IMR-90 (cell line): ENCODE data around the gene TTC9C. TPM values are rescaled to one million over a fixed set of nuclear protein-coding genes. Genes with fewer than 3 reads are reported as not detected.

Experiments
- ATAC-seq: fragments of 200-7000 bp; cut with Tn5 transposase; 2 replicates; pipeline ENCODE4 v1.9.1; 2020; ENCODE audit warnings: low read depth, mild to moderate bottlenecking, moderate library complexity
- BruUV-seq: library from RNA; stranded (reverse); fragments of 400-500 nt; replicated peaks from 2 replicates; lab custom pipeline; 2021; lab: Mats Ljungman, UMichigan
- CTCF ChIA-PET: fragments of 300-600 bp; formaldehyde crosslinking; extraction: SDS; loops from one replicate; lab custom pipeline; 2021; ENCODE audit warnings: antibody characterized with exemption; lab: Yijun Ruan, JAX
- POLR2A ChIA-PET: fragments of 300-600 bp; sonication (Branson Sonifier 250); formaldehyde crosslinking; loops from one replicate; lab custom pipeline; 2022; ENCODE audit warnings: antibody characterized with exemption; ENCODE audit not compliant: unreplicated experiment; lab: Charles Lee
- DNase-seq: peaks from one replicate; pipeline ENCODE4 v3.0.0; 2013
- H2AFZ ChIP-seq: replicated peaks from 2 replicates; pipeline ENCODE3; 2013; ENCODE audit warnings: low read length, mild to moderate bottlenecking; ENCODE audit not compliant: poor library complexity
- H2AK5ac ChIP-seq: 2 replicates; pipeline ENCODE4 v1.6.1; 2013; ENCODE audit warnings: low read depth, low read length, inconsistent platforms
- H2AK9ac ChIP-seq: replicated peaks from 2 replicates; pipeline ENCODE3; 2013; ENCODE audit warnings: mild to moderate bottlenecking, low read depth, low read length, moderate library complexity; ENCODE audit not compliant: poor library complexity
- H2BK120ac ChIP-seq: 2 replicates; pipeline ENCODE4 v1.6.1; 2013; ENCODE audit warnings: low read depth, low read length, inconsistent platforms
- H2BK15ac ChIP-seq: 3 replicates; pipeline ENCODE4 v1.6.1; 2013; ENCODE audit warnings: low read depth, low read length, inconsistent platforms
- H2BK20ac ChIP-seq: 2 replicates; pipeline ENCODE4 v1.6.1; 2013; ENCODE audit warnings: low read depth, mild to moderate bottlenecking, inconsistent platforms, low read length, moderate library complexity
- H2BK5ac ChIP-seq: 2 replicates; pipeline ENCODE4 v1.6.1; 2013; ENCODE audit warnings: mild to moderate bottlenecking, low read depth, low read length, inconsistent platforms; ENCODE audit not compliant: poor library complexity, severe bottlenecking
- H3K14ac ChIP-seq: replicated peaks from 2 replicates; pipeline ENCODE4 v1.6.1; 2013; ENCODE audit warnings: low read depth, low read length, inconsistent platforms
- H3K18ac ChIP-seq: 2 replicates; pipeline ENCODE4 v1.6.1; 2013; ENCODE audit warnings: low read depth, low read length, control low read depth
- H3K23ac ChIP-seq: 2 replicates; pipeline ENCODE4 v1.6.1; 2013; ENCODE audit warnings: low read depth, low read length, inconsistent platforms
- H3K27ac ChIP-seq: 2 replicates; pipeline ENCODE4 v1.5.1; 2013; ENCODE audit warnings: mild to moderate bottlenecking, control low read depth, low read length; ENCODE audit not compliant: insufficient read depth
- H3K27me3 ChIP-seq: 2 replicates; pipeline ENCODE4 v1.6.1; 2013; ENCODE audit warnings: low read length; ENCODE audit not compliant: control insufficient read depth, insufficient read depth
- H3K36me3 ChIP-seq: 2 replicates; pipeline ENCODE4 v1.6.1; 2013; ENCODE audit warnings: low read length, mixed read lengths; ENCODE audit not compliant: control insufficient read depth, insufficient read depth
- H3K4ac ChIP-seq: 2 replicates; pipeline ENCODE4 v1.6.1; 2013; ENCODE audit warnings: low read depth, low read length, inconsistent platforms
- H3K4me1 ChIP-seq: 2 replicates; pipeline ENCODE4 v1.6.1; 2013; ENCODE audit warnings: low read length, mixed read lengths; ENCODE audit not compliant: control insufficient read depth, insufficient read depth
- H3K4me2 ChIP-seq: 2 replicates; pipeline ENCODE4 v1.6.1; 2013; ENCODE audit warnings: low read depth, mild to moderate bottlenecking, control low read depth, low read length, moderate library complexity
- H3K4me3 ChIP-seq: 2 replicates; pipeline ENCODE4 v1.5.1; 2013; ENCODE audit warnings: low read depth, mild to moderate bottlenecking, control low read depth, low read length, moderate library complexity; ENCODE audit not compliant: insufficient read depth
- H3K56ac ChIP-seq: 2 replicates; pipeline ENCODE4 v1.6.1; 2013; ENCODE audit warnings: low read length, inconsistent platforms; ENCODE audit not compliant: insufficient read depth; ENCODE audit errors: extremely low read depth
- H3K79me1 ChIP-seq, 2 experiments: 2 replicates each; pipeline ENCODE4 v1.6.1; 2013; ENCODE audit warnings: low read length in 2 of 2, inconsistent platforms in 1 of 2, low read depth in 1 of 2
- H3K9ac ChIP-seq: 2 replicates; pipeline ENCODE4 v1.6.1; 2013; ENCODE audit warnings: low read depth, low read length, control low read depth
- H3K9me1 ChIP-seq: 2 replicates; pipeline ENCODE4 v1.6.1; 2013; ENCODE audit warnings: low read length, inconsistent platforms; ENCODE audit not compliant: insufficient read depth
- H3K9me3 ChIP-seq: 2 replicates; pipeline ENCODE4 v1.6.1; 2013; ENCODE audit warnings: low read length; ENCODE audit not compliant: control insufficient read depth, insufficient read depth
- H4K20me1 ChIP-seq: 2 replicates; pipeline ENCODE4 v1.6.1; 2013; ENCODE audit warnings: low read length, inconsistent platforms; ENCODE audit not compliant: insufficient read depth
- H4K5ac ChIP-seq: 2 replicates; pipeline ENCODE4 v1.6.1; 2013; ENCODE audit warnings: mild to moderate bottlenecking, low read depth, low read length, control low read depth
- H4K8ac ChIP-seq, 2 experiments: 2 replicates each; pipeline ENCODE4 v1.6.1; 2013; ENCODE audit warnings: low read depth in 2 of 2, low read length in 2 of 2, control low read depth in 1 of 2, inconsistent platforms in 1 of 2
- H4K91ac ChIP-seq: 2 replicates; pipeline ENCODE4 v1.6.1; 2013; ENCODE audit warnings: low read depth, low read length, inconsistent platforms; ENCODE audit not compliant: insufficient read depth
- BHLHE40 ChIP-seq: fragments of 150-350 bp; IDR thresholded peaks from 2 replicates; pipeline ENCODE4 v1.6.1; 2016; ENCODE audit warnings: mild to moderate bottlenecking, low read depth, low read length
- CEBPB ChIP-seq: IDR thresholded peaks from 2 replicates; pipeline ENCODE4 v1.6.1; 2012; ENCODE audit warnings: low read depth, low read length, improper control_type of control experiment
- CHD1 ChIP-seq: IDR thresholded peaks from 2 replicates; pipeline ENCODE4 v1.6.1; 2012; ENCODE audit warnings: low read depth, low read length, improper control_type of control experiment
- CTCF ChIP-seq: conservative IDR thresholded peaks from 2 replicates; pipeline ENCODE4 v1.5.1; 2012; ENCODE audit warnings: mild to moderate bottlenecking, low read depth, low read length, improper control_type of control experiment
- ELK1 ChIP-seq: fragments of 150-350 bp; IDR thresholded peaks from 2 replicates; pipeline ENCODE4 v1.6.1; 2016; ENCODE audit warnings: low read depth, mild to moderate bottlenecking, low read length, moderate library complexity, borderline replicate concordance
- FOS ChIP-seq: fragments of 150-350 bp; IDR thresholded peaks from 2 replicates; pipeline ENCODE4 v1.6.1; 2016; ENCODE audit warnings: low read depth, low read length
- MAFK ChIP-seq: IDR thresholded peaks from 2 replicates; pipeline ENCODE4 v1.6.1; 2012; ENCODE audit warnings: low read depth, low read length, improper control_type of control experiment
- MAZ ChIP-seq: IDR thresholded peaks from 2 replicates; pipeline ENCODE4 v1.6.1; 2012; ENCODE audit warnings: low read depth, mild to moderate bottlenecking, low read length, improper control_type of control experiment, moderate library complexity, borderline replicate concordance
- MXI1 ChIP-seq: IDR thresholded peaks from 2 replicates; pipeline ENCODE4 v1.6.1; 2012; ENCODE audit warnings: low read depth, mild to moderate bottlenecking, low read length, moderate library complexity, borderline replicate concordance
- NFE2L2 ChIP-seq: fragments of 150-350 bp; IDR thresholded peaks from 2 replicates; pipeline ENCODE4 v1.6.1; 2016; ENCODE audit warnings: low read depth, mild to moderate bottlenecking, low read length
- RAD21 ChIP-seq: IDR thresholded peaks from 2 replicates; pipeline ENCODE4 v1.6.1; 2012; ENCODE audit warnings: low read length, improper control_type of control experiment
- RCOR1 ChIP-seq: IDR thresholded peaks from 2 replicates; pipeline ENCODE4 v1.6.1; 2012; ENCODE audit warnings: mild to moderate bottlenecking, low read length, improper control_type of control experiment; ENCODE audit not compliant: insufficient replicate concordance
- RFX5 ChIP-seq: IDR thresholded peaks from 2 replicates; pipeline ENCODE4 v1.8.0; 2012; ENCODE audit warnings: low read depth, mild to moderate bottlenecking, low read length, moderate library complexity
- SMC3 ChIP-seq: fragments of 150-350 bp; IDR thresholded peaks from 2 replicates; pipeline ENCODE4 v1.6.1; 2016; ENCODE audit warnings: low read depth, mild to moderate bottlenecking, antibody characterized with exemption, low read length, moderate library complexity
- WGBS, 2 experiments: methylation state at CpG; one replicate each; pipeline versions ENCODE4 v1.1.5 to v1.1.7; 2013; ENCODE audit warnings: missing lambda C conversion rate in 2 of 2; ENCODE audit not compliant: insufficient read length in 1 of 2; ENCODE audit errors: extremely low coverage in 2 of 2; 5-methylcytosine and 5-hydroxymethylcytosine counted together
- dilution Hi-C: fragments of 300-500 bp; cut with HindIII; formaldehyde crosslinking; loops from one replicate; pipeline ENCODE4 v1.14.3; 2018; ENCODE audit warnings: low sequenced_read_pairs; ENCODE audit not compliant: unreplicated experiment
- in situ Hi-C: fragments of 300-500 bp; cut with MboI; formaldehyde crosslinking; loops from 3 replicates; pipeline ENCODE4 v1.14.3; 2019; ENCODE audit warnings: low sequenced_read_pairs, inconsistent platforms, mixed read lengths
- intact Hi-C: fragments of 100-400 bp; cut with micrococcal nuclease; formaldehyde crosslinking; loops from 2 replicates; pipeline ENCODE4 v1.10.0; 2022
- polyA plus RNA-seq, 3 experiments: library from polyadenylated mRNA; depleted of rRNA; stranded (reverse); fragments of >200 nt; gene quantifications; 2 replicates each; pipeline ENCODE4 v1.2.3, GENCODE V29; 2012; ENCODE audit warnings: low replicate concordance in 1 of 3
- total RNA-seq: library from RNA; depleted of rRNA; stranded (reverse); fragments of >200 nt; gene quantifications from 2 replicates; pipeline ENCODE4 v1.2.3, GENCODE V29; 2012

Gene TTC9C
- total and polyA plus RNA-seq, 2 of the 4 experiments (the other 2 are of a cell fraction): 32.9 to 37.1 TPM

GRCh38 chr11:62752177-62752785 lies 24.0 kb downstream of the TTC9C start:
- Histone ChIP-seq H3K4me3 (no peak overlapping the region), H3K23ac (no peak overlapping the region), H2BK15ac (no peak overlapping the region), H3K18ac (no peak overlapping the region), H3K79me1 (peaks cover 20 to 41% of the 10 kb centered on the region in 2 experiments), H2AK5ac (no peak overlapping the region), H3K4me1 (no peaks in the 10 kb centered on the region), H3K27ac (no peak overlapping the region), H3K4me2 (no peak overlapping the region), H4K91ac (no peak overlapping the region), H3K56ac (no peak overlapping the region), H4K8ac (no peak overlapping the region), H3K9ac (no peak overlapping the region), H4K5ac (no peak overlapping the region), H4K20me1 (no peaks in the 10 kb centered on the region), H2BK120ac (no peak overlapping the region), H3K4ac (no peak overlapping the region), H2AFZ (no peak overlapping the region), H3K27me3 (no peaks in the 10 kb centered on the region), H3K9me1 (peaks cover 3% of the 10 kb centered on the region; the same call in 1 of the 2 replicates), H3K14ac (no peak overlapping the region), H2BK20ac (no peak overlapping the region), H2AK9ac (no peak overlapping the region), H2BK5ac (no peak overlapping the region), H3K9me3 (no peaks in the 10 kb centered on the region), H3K36me3 (peaks cover 13% of the 10 kb centered on the region)
- in situ Hi-C loops (no loop called here), dilution Hi-C loops (no loop called here), intact Hi-C loops (no loop called here)
- CTCF ChIA-PET: no interaction called here
- DNase-seq: no peak
- no peak for ATAC-seq
- TF ChIP-seq NFE2L2 (no peak), MXI1 (no peak), SMC3 (no peak), CTCF (no peak), RCOR1 (no peak), RFX5 (no peak), BHLHE40 (no peak), CHD1 (no peak), MAZ (no peak), MAFK (no peak), RAD21 (no peak), ELK1 (no peak), CEBPB (no peak), FOS (no peak)
- BruUV-seq: no TSS peak
- 94% methylated on average over 3 of the region's 14 CpGs; no CpG with 5 or more reads in 1 of the 2 experiments for WGBS, 2 experiments
- POLR2A ChIA-PET: no interaction called here
